ENCODE results near the gene KCNN2. TPM values are rescaled to one million over a fixed set of nuclear protein-coding genes. Genes with fewer than 3 reads are reported as not detected.

The KCNN2 gene
- total RNA-seq, 1 donor: not detected

DNA sequence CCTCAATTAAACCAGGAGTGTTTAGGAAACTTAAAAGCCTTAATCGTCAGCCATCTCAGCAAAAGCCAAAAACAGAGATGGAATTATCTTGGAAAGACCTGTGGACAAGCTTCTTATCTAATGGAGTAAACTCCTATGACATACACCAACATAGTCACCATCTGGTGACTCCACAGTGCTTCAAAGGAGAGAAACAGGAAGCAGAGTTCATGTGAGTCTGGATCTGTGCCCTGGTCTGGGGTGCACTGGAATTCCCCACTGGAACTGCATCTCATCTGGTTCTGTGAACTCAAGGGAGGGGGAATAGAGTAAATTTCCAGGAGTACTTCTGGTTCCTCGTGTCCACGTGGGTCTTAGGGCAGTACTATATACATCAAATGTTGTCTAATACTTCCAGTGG, 36.3 kb upstream of the KCNN2 start:
- Histone ChIP-seq H3K27ac (ENCODE audit: low read depth, low read length) (no peak overlapping the region), H3K4me2 (ENCODE audit: insufficient read depth, low read length) (no peak overlapping the region)

DNA sequence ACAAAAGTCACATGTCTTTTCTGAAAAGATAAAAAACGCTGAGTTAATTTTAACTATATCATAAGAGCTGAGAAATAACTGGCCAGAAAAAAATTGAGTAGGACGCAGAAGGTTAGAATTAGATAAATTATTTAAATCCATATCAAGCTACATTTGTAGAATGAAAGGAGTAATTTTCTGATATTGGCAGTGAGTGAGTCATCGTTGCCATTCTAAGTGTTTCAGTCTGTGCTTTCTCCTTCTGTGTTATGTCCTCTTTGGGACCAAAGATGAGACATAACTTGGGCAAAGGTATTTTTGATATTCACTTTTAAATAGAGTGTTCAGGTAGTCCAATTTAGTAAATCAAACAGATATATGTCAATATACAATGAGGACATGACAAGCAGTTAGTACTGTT, 34.4 kb upstream of the KCNN2 start:
- Histone ChIP-seq H2AFZ (ENCODE audit: low read length) (no peak overlapping the region), H3K4me3 (ENCODE audit: insufficient read depth, low read length) (no peak overlapping the region), H4K20me1 (ENCODE audit: insufficient read depth, low read length) (no peaks in the 10 kb centered on the region), H3K4me1 (ENCODE audit: insufficient read depth, low read length) (no peaks in the 10 kb centered on the region), H3K79me2 (ENCODE audit: insufficient read depth, low read length) (no peaks in the 10 kb centered on the region), H3K9me3 (ENCODE audit: low read depth, low read length) (no peaks in the 10 kb centered on the region), H3K36me3 (ENCODE audit: insufficient read depth, low read length) (no peaks in the 10 kb centered on the region), H3K27me3 (ENCODE audit: insufficient read depth, low read length) (no peaks in the 10 kb centered on the region), H3K4me2 (ENCODE audit: insufficient read depth, low read length) (no peak overlapping the region), H3K27ac (ENCODE audit: low read depth, low read length) (no peak overlapping the region)
- TF ChIP-seq, protein P1, sequence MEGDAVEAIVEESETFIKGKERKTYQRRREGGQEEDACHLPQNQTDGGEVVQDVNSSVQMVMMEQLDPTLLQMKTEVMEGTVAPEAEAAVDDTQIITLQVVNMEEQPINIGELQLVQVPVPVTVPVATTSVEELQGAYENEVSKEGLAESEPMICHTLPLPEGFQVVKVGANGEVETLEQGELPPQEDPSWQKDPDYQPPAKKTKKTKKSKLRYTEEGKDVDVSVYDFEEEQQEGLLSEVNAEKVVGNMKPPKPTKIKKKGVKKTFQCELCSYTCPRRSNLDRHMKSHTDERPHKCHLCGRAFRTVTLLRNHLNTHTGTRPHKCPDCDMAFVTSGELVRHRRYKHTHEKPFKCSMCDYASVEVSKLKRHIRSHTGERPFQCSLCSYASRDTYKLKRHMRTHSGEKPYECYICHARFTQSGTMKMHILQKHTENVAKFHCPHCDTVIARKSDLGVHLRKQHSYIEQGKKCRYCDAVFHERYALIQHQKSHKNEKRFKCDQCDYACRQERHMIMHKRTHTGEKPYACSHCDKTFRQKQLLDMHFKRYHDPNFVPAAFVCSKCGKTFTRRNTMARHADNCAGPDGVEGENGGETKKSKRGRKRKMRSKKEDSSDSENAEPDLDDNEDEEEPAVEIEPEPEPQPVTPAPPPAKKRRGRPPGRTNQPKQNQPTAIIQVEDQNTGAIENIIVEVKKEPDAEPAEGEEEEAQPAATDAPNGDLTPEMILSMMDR (IDR thresholded peaks at IDR 0.05; ENCODE audit: extremely low read depth, low read depth, low read length): no peak
- DNase-seq (ENCODE audit: insufficient read length, low spot score, missing footprints): no peak

More for the DNA sequence above, 36.3 kb upstream of the KCNN2 start:
- H2AFZ ChIP-seq (ENCODE audit: low read length): no peak overlapping the region
- no peaks in the 10 kb centered on the region for H4K20me1 ChIP-seq (ENCODE audit: insufficient read depth, low read length)
- H3K4me3 ChIP-seq (ENCODE audit: insufficient read depth, low read length): no peak overlapping the region
- H3K27me3 ChIP-seq (ENCODE audit: insufficient read depth, low read length): no peaks in the 10 kb centered on the region
- TF ChIP-seq, protein P1 (IDR thresholded peaks at IDR 0.05; ENCODE audit: extremely low read depth, low read depth, low read length): no peak
- no peaks in the 10 kb centered on the region for H3K79me2 ChIP-seq (ENCODE audit: insufficient read depth, low read length)
- H3K4me1 ChIP-seq (ENCODE audit: insufficient read depth, low read length): no peaks in the 10 kb centered on the region
- H3K36me3 ChIP-seq (ENCODE audit: insufficient read depth, low read length): no peaks in the 10 kb centered on the region
- DNase-seq (ENCODE audit: insufficient read length, low spot score, missing footprints): no peak
- H3K9me3 ChIP-seq (ENCODE audit: low read depth, low read length): no peaks in the 10 kb centered on the region

DNA sequence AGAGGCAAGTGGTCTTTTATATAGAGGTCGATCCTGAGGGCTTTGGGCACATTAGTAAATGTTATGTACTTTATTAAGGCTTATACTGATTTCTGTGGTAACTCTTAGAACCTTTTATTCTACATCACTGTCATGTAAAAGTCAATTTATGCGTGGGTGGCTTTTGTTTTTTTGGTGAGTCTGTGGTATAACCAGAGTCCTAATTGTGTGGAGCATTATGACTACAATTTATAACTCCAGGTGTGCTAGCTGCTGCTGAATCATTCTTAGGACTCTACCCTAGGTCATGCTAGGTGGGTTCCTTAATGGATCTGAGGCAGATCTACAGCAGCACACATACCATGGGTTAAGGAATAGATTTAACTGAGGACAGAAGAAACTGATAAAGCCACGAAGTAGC, 33.9 kb upstream of the KCNN2 start:
- TF ChIP-seq, protein P1 (IDR thresholded peaks at IDR 0.05; ENCODE audit: extremely low read depth, low read depth, low read length): no peak

DNA sequence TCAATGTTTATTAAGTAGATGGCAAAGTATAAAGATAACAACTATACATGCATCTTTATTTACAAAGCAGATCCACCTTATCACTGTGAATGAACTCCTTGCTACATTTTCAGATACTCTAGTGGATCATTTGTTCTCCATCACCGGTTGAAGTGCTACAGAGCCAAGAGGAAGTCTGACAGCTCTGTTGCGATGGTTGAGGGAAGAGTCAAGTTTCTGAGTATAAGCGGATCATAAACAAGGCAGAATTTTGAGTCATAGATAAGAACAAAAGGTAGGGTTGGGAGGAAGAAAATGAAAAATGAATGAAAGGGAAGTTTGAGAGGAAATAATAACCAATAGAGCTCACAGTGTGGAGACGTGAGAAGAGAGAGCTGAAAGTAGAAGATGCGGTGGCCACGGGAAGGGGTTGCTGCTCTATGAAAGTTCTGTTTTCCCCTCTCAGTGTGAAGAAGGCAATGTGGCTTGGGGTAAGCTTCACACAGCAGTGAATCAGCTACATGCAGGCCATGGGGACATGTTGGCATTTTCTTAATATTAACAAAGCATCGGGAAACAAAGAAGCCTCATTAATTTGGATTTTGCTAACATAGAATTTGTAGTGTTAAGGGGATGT, 30.8 kb upstream of the KCNN2 start:
- Histone ChIP-seq H2AFZ (ENCODE audit: low read length) (no peak overlapping the region), H3K9me3 (ENCODE audit: low read depth, low read length) (no peaks in the 10 kb centered on the region), H3K4me3 (ENCODE audit: insufficient read depth, low read length) (no peak overlapping the region), H3K27ac (ENCODE audit: low read depth, low read length) (no peak overlapping the region), H3K4me1 (ENCODE audit: insufficient read depth, low read length) (no peaks in the 10 kb centered on the region), H3K36me3 (ENCODE audit: insufficient read depth, low read length) (no peaks in the 10 kb centered on the region), H3K79me2 (ENCODE audit: insufficient read depth, low read length) (no peaks in the 10 kb centered on the region), H4K20me1 (ENCODE audit: insufficient read depth, low read length) (no peaks in the 10 kb centered on the region), H3K4me2 (ENCODE audit: insufficient read depth, low read length) (no peak overlapping the region), H3K27me3 (ENCODE audit: insufficient read depth, low read length) (no peaks in the 10 kb centered on the region)
- no peak for DNase-seq (ENCODE audit: insufficient read length, low spot score, missing footprints)
- TF ChIP-seq, protein P1 (IDR thresholded peaks at IDR 0.05; ENCODE audit: extremely low read depth, low read depth, low read length): no peak

More for the DNA sequence above, 33.9 kb upstream of the KCNN2 start:
- no peaks in the 10 kb centered on the region for H3K9me3 ChIP-seq (ENCODE audit: low read depth, low read length)
- no peak overlapping the region for H3K27ac ChIP-seq (ENCODE audit: low read depth, low read length)
- H3K36me3 ChIP-seq (ENCODE audit: insufficient read depth, low read length): no peaks in the 10 kb centered on the region
- no peaks in the 10 kb centered on the region for H3K27me3 ChIP-seq (ENCODE audit: insufficient read depth, low read length)
- H3K79me2 ChIP-seq (ENCODE audit: insufficient read depth, low read length): no peaks in the 10 kb centered on the region
- no peak overlapping the region for H2AFZ ChIP-seq (ENCODE audit: low read length)
- H4K20me1 ChIP-seq (ENCODE audit: insufficient read depth, low read length): no peaks in the 10 kb centered on the region
- no peak overlapping the region for H3K4me3 ChIP-seq (ENCODE audit: insufficient read depth, low read length)
- DNase-seq (ENCODE audit: insufficient read length, low spot score, missing footprints): no peak
- no peak overlapping the region for H3K4me2 ChIP-seq (ENCODE audit: insufficient read depth, low read length)
- no peaks in the 10 kb centered on the region for H3K4me1 ChIP-seq (ENCODE audit: insufficient read depth, low read length)
